ENCODE data around the gene PALLD.

The PALLD gene

DNA sequence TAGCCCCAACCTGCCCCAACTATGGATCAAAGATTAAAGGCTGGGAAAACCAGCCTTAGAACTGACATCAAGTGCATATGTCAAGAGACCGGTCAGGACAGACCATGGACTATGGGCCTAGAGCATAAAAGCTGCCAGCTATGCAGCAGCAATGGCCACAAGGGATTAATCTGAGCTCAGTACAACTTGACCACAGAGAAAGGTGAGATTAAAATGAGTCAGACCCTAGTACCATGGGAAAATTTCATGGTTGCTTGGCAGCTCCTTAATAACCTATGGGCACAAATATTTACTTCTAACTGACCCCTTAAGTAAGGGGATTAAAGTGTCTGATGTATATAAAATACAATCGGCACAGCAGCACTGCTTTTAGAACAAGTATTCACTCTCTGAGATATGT is 458.8 kb downstream of the PALLD start:
- TF ChIP-seq, protein P1, sequence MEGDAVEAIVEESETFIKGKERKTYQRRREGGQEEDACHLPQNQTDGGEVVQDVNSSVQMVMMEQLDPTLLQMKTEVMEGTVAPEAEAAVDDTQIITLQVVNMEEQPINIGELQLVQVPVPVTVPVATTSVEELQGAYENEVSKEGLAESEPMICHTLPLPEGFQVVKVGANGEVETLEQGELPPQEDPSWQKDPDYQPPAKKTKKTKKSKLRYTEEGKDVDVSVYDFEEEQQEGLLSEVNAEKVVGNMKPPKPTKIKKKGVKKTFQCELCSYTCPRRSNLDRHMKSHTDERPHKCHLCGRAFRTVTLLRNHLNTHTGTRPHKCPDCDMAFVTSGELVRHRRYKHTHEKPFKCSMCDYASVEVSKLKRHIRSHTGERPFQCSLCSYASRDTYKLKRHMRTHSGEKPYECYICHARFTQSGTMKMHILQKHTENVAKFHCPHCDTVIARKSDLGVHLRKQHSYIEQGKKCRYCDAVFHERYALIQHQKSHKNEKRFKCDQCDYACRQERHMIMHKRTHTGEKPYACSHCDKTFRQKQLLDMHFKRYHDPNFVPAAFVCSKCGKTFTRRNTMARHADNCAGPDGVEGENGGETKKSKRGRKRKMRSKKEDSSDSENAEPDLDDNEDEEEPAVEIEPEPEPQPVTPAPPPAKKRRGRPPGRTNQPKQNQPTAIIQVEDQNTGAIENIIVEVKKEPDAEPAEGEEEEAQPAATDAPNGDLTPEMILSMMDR (IDR thresholded peaks at IDR 0.05; ENCODE audit: unreplicated experiment in 3 of 3) = no peak
- peaks cover 61% of the 10 kb centered on the region for H3K36me3 Mint-ChIP-seq (ENCODE audit: low read depth)
- H3K4me3 Mint-ChIP-seq = no peak overlapping the region
- H3K4me1 Mint-ChIP-seq = peaks cover 8% of the 10 kb centered on the region
- H3K27me3 Mint-ChIP-seq (ENCODE audit: low read depth) = no peaks in the 10 kb centered on the region
- H3K27ac Mint-ChIP-seq = no peak overlapping the region
- peaks cover 32% of the 10 kb centered on the region for H3K9me3 Mint-ChIP-seq

DNA sequence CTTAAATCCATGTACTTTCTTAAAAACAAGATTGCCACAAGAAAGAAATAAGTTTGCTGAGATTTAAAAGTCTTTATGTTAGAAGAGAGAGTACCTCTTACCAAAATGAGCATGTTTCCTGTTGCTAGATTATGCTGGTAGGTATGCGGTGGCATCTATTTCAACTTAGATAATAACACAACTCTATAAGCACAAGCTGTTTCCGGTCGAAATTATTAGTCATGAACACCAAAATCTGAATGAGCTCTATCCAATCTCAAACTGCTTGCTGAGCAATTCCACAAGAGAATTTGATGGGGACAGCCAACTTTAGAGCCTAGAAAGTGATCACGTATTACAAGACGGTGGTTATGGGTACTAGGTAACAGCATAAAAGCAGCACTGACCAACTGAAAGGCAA is 463.9 kb downstream of the PALLD start:
- Mint-ChIP-seq H3K9me3 (peaks cover 15% of the 10 kb centered on the region), H3K36me3 (ENCODE audit: low read depth) (peaks cover 57% of the 10 kb centered on the region), H3K27ac (no peak overlapping the region), H3K4me3 (no peak overlapping the region), H3K27me3 (ENCODE audit: low read depth) (no peaks in the 10 kb centered on the region), H3K4me1 (no peaks in the 10 kb centered on the region)
- TF ChIP-seq, protein P1 (IDR thresholded peaks at IDR 0.05; ENCODE audit: unreplicated experiment in 3 of 3) = no peak

DNA sequence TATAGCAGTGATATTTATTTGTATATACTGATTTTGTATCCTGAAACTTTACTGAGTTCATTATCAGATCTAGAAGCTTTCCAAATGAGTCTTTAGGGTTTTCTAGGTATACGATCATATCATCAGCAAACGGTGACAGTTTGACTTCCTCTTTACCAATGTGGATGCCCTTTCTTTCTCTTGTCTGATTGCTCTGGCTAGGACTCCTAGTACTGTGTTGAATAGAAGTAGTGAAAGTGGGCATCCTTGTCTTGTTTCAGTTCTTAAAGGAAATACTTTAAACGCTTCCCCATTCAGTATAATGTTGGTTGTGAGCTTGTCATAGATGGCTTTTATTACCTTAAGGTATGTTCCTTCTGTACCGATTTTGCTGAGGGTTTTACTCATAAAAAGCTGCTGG is 475.7 kb downstream of the PALLD start:
- Mint-ChIP-seq H3K4me1 (no peaks in the 10 kb centered on the region), H3K4me3 (no peak overlapping the region), H3K27me3 (ENCODE audit: low read depth) (no peaks in the 10 kb centered on the region), H3K36me3 (ENCODE audit: low read depth) (peaks cover 21% of the 10 kb centered on the region), H3K27ac (no peak overlapping the region), H3K9me3 (peaks cover 55% of the 10 kb centered on the region)
- TF ChIP-seq, protein P1 (IDR thresholded peaks at IDR 0.05; ENCODE audit: unreplicated experiment in 3 of 3) = no peak

Data from nephron (organoid).